Type B pancreatic cell (in vitro differentiated cells): ENCODE data around the gene KLC1. TPM values are rescaled to one million over a fixed set of nuclear protein-coding genes. Genes with fewer than 3 reads are reported as not detected.

Experiments
- DNase-seq: peaks from one replicate; pipeline ENCODE4 v3.0.0; 2021; ENCODE audit warnings: mixed read lengths; ENCODE audit not compliant: unreplicated experiment; ENCODE audit errors: extremely low spot score
- H3K27ac Mint-ChIP-seq: 2 replicates; pipeline ENCODE4 v1.8.0; 2021; ENCODE audit warnings: mild to moderate bottlenecking, mixed read lengths
- H3K27me3 Mint-ChIP-seq: 2 replicates; pipeline ENCODE4 v1.8.0; 2021; ENCODE audit warnings: mixed read lengths
- H3K36me3 Mint-ChIP-seq: 2 replicates; pipeline ENCODE4 v1.8.0; 2021; ENCODE audit warnings: mixed read lengths
- H3K4me1 Mint-ChIP-seq: one replicate; pipeline ENCODE4 v1.8.0; 2021; ENCODE audit warnings: mixed read lengths; ENCODE audit not compliant: unreplicated experiment
- H3K4me3 Mint-ChIP-seq: 2 replicates; pipeline ENCODE4 v1.8.0; 2021; ENCODE audit warnings: mild to moderate bottlenecking, mixed read lengths
- H3K9me3 Mint-ChIP-seq: 2 replicates; pipeline ENCODE4 v1.8.0; 2021; ENCODE audit warnings: mixed read lengths
- CTCF ChIP-seq: fragments of 200-600 bp; sonication (generic); conservative IDR thresholded peaks from 2 replicates; pipeline ENCODE4 v1.5.0; 2021; ENCODE audit warnings: antibody characterized with exemption, mild to moderate bottlenecking
- total RNA-seq: library from RNA; stranded (reverse); gene quantifications from 2 replicates; pipeline ENCODE4 v1.2.1, GENCODE V29; 2021; ENCODE audit warnings: low replicate concordance

The KLC1 gene
- total RNA-seq, 1 donor from 2014 or later, result 145 TPM

DNA sequence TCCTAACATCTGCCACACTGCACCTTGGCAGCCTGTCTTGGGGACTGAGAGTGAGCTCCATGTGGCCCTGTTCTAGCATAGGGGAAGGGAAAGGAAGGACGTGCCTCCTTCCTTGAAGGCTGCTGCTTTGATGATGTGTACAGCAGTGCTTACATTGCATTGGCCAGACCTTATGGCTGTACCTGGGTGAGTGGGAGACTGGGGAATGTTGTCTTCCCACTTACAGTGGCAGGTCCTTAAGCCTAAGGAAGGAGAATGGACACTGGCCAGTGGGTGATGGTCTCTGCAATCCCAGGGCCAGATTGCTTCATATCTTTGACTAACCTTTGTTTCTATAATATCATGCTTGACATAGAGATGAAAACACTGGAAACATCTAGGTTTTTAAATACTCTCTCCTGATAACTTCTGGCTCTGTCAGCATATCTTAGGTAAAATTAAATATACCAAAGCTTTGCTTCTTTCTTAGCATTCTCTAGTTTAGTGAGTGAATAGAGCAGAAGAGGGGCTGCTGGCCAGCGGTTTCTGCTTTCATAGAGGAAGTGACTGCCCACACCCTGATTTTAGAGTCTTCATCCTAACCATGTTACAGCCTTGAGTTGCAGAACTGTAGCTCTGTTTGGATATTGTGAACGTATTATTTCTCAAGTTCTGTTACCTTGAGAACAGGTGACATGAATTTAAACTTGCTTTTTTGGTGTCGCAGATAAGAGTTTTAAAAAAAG lies 27.2 kb downstream of the KLC1 start:
- Mint-ChIP-seq H3K27me3 (no peaks in the 10 kb centered on the region), H3K27ac (no peak overlapping the region), H3K36me3 (peaks cover 22% of the 10 kb centered on the region), H3K4me3 (no peak overlapping the region), H3K4me1 (peaks cover 4% of the 10 kb centered on the region), H3K9me3 (no peaks in the 10 kb centered on the region)
- no peak for DNase-seq
- no peak for TF ChIP-seq CTCF

DNA sequence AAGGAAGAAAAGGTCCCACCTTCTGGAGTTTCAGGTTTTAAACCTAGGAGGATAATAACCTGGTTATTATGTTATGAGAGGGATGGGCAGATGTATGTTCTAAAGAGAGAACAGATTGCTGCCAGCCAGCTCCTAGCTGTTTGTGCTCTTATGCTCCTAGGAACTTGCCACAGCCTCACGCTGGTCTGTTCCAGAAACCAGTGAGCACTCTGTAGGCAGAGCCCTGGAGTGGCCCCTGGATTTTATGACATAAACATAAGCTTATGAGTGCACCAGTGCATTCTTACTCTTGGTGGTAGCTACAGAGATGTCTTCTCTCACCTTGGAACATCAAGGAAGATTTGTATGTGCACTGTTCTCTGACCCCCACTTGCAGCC lies 27.7 kb downstream of the KLC1 start:
- Mint-ChIP-seq H3K4me1 (peaks cover 4% of the 10 kb centered on the region), H3K27ac (no peak overlapping the region), H3K27me3 (no peaks in the 10 kb centered on the region), H3K4me3 (no peak overlapping the region), H3K9me3 (no peaks in the 10 kb centered on the region), H3K36me3 (peaks cover 24% of the 10 kb centered on the region)
- TF ChIP-seq CTCF, result no peak
- no peak for DNase-seq

DNA sequence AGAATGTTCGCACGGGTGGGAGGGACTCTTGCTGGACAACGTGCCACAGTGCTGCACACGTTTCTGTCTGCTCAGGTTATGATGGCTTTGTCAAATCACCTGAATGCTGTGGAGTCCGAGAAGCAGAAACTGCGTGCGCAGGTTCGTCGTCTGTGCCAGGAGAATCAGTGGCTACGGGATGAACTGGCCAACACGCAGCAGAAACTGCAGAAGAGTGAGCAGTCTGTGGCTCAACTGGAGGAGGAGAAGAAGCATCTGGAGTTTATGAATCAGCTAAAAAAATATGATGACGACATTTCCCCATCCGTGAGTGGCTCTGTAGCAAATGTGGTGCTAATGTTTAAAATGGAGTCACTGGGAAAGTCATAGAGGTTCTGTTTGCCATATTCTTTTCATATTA lies 28.5 kb downstream of the KLC1 start:
- Mint-ChIP-seq H3K4me3 (no peak overlapping the region), H3K27me3 (no peaks in the 10 kb centered on the region), H3K9me3 (no peaks in the 10 kb centered on the region), H3K4me1 (peaks cover 4% of the 10 kb centered on the region), H3K27ac (no peak overlapping the region), H3K36me3 (peaks cover 28% of the 10 kb centered on the region)
- TF ChIP-seq CTCF, result no peak
- DNase-seq, result no peak

GRCh38 chr14:103659631-103660030 lies 30.6 kb downstream of the KLC1 start:
- no peaks in the 10 kb centered on the region for H3K27me3 Mint-ChIP-seq
- DNase-seq, result no peak
- no peak overlapping the region for H3K27ac Mint-ChIP-seq
- no peak for TF ChIP-seq CTCF
- H3K9me3 Mint-ChIP-seq, result no peaks in the 10 kb centered on the region
- no peaks in the 10 kb centered on the region for H3K4me1 Mint-ChIP-seq
- peaks cover 29% of the 10 kb centered on the region for H3K36me3 Mint-ChIP-seq
- H3K4me3 Mint-ChIP-seq, result no peak overlapping the region

GRCh38 chr14:103662029-103662428 lies 33.0 kb downstream of the KLC1 start:
- Mint-ChIP-seq H3K27ac (no peak overlapping the region), H3K4me1 (no peaks in the 10 kb centered on the region), H3K9me3 (no peaks in the 10 kb centered on the region), H3K4me3 (no peak overlapping the region), H3K27me3 (no peaks in the 10 kb centered on the region), H3K36me3 (peaks cover 23% of the 10 kb centered on the region)
- no peak for TF ChIP-seq CTCF
- no peak for DNase-seq
